Testis (tissue), 2 donors: ENCODE data around the gene DHCR7.

Source experiments
- POLR2A ChIP-seq: fragments of 450-650 bp; IDR thresholded peaks from one replicate; pipeline ENCODE4 v1.6.1; 2017; ENCODE audit warnings: antibody characterized with exemption, mild to moderate bottlenecking, moderate library complexity
- TF ChIP-seq, protein P1 (sequence below), 3 experiments: fragments of 450-650 bp in 2 of 3; fragments of 200-600 bp in 1 of 3; sonication (generic) in 1 of 3; IDR thresholded peaks; one replicate each; pipeline ENCODE4 v1.5.1; 2016 to 2019; ENCODE audit warnings: antibody characterized with exemption in 3 of 3, mild to moderate bottlenecking in 2 of 3, moderate library complexity in 1 of 3

DNA sequence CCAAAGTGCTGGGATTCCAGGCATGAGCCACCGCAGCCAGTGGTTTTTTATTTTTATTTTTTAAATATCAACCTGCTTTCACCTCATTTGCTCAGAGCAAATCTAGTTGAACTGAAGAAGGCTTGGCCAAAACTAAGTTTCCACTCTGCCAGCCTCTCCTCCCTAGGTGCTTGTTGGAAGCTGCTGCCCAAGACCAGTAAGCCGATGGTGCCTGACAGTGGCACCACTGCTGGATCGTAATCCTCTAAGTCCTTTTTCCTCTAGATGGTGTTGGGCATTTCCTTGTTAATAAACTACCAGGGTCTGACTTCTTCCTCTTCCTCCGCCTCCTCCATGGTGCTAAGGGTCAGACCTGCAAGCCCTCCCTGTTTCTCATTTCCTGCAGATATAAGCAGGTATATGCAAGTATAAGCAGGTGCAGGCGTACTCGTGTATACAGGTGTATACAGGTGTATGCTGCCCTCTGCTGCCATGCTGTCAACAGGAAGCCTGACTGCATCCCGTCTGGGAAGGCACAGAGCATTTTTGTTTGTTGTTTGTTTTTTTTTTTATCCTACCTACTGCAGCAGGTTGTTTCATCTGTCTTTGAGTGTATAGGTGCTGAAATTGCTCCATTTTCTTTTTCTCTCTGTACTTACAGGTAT, 6.4 kb upstream of the DHCR7 start:
- TF ChIP-seq POLR2A, result no peak
- TF ChIP-seq, protein P1, sequence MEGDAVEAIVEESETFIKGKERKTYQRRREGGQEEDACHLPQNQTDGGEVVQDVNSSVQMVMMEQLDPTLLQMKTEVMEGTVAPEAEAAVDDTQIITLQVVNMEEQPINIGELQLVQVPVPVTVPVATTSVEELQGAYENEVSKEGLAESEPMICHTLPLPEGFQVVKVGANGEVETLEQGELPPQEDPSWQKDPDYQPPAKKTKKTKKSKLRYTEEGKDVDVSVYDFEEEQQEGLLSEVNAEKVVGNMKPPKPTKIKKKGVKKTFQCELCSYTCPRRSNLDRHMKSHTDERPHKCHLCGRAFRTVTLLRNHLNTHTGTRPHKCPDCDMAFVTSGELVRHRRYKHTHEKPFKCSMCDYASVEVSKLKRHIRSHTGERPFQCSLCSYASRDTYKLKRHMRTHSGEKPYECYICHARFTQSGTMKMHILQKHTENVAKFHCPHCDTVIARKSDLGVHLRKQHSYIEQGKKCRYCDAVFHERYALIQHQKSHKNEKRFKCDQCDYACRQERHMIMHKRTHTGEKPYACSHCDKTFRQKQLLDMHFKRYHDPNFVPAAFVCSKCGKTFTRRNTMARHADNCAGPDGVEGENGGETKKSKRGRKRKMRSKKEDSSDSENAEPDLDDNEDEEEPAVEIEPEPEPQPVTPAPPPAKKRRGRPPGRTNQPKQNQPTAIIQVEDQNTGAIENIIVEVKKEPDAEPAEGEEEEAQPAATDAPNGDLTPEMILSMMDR (IDR thresholded peaks at IDR 0.05), result no peak
